Measurements from ENCODE around the gene BAZ1B.

BAZ1B gene, protein sequence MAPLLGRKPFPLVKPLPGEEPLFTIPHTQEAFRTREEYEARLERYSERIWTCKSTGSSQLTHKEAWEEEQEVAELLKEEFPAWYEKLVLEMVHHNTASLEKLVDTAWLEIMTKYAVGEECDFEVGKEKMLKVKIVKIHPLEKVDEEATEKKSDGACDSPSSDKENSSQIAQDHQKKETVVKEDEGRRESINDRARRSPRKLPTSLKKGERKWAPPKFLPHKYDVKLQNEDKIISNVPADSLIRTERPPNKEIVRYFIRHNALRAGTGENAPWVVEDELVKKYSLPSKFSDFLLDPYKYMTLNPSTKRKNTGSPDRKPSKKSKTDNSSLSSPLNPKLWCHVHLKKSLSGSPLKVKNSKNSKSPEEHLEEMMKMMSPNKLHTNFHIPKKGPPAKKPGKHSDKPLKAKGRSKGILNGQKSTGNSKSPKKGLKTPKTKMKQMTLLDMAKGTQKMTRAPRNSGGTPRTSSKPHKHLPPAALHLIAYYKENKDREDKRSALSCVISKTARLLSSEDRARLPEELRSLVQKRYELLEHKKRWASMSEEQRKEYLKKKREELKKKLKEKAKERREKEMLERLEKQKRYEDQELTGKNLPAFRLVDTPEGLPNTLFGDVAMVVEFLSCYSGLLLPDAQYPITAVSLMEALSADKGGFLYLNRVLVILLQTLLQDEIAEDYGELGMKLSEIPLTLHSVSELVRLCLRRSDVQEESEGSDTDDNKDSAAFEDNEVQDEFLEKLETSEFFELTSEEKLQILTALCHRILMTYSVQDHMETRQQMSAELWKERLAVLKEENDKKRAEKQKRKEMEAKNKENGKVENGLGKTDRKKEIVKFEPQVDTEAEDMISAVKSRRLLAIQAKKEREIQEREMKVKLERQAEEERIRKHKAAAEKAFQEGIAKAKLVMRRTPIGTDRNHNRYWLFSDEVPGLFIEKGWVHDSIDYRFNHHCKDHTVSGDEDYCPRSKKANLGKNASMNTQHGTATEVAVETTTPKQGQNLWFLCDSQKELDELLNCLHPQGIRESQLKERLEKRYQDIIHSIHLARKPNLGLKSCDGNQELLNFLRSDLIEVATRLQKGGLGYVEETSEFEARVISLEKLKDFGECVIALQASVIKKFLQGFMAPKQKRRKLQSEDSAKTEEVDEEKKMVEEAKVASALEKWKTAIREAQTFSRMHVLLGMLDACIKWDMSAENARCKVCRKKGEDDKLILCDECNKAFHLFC (N-terminal part only)

DNA sequence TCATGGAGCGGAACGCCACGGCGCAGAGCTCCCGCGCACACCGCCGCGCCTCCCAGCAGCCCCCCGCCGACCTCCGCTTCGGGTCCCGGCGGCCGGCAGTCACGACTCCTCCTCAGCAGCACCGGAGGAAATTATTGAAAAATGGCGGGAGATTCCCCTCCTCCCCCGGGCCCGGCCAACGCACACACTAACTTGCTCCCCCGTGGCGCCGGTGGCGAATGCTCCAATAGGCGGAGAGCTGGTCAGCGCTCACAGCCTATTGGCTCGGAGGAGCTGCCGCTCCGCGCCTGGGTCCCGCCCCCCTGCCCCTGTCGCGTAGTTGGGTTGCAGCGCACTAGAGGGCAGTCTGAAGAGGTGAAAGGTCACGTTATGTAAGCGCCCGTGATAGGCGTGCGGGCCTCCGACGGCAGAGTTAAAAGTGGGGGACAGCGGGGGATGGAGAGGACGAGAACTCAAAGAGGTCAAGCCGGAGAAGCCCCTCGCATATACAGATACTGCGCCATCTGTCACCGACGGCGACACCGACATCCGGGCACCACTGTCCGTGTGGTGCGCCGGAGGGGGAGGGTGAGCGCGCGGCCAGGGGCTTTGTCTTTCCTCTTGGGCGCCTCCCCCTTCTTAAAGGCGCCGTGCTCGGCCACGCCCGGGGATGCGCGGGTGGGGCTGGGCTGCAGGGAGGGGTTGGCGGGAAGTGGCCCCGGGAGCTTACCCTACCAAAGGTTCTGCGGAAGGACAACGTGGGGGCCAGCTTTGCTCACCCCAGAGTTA lies at the start of gene BAZ1B:
Gene BAZ1B, minus strand, starts transcription at position 189 of the 768 bp plus-strand sequence. CDS start 360 bp downstream, outside the sequence.
- in situ Hi-C loops (cut with HindIII; ENCODE audit: low sequenced_read_pairs), result no loop called here
- peak within 1 kb of the TSS; percentile 78 for H3K4me3 ChIP-seq (ENCODE audit: low read depth, low read length)
- TF ChIP-seq, protein P1, sequence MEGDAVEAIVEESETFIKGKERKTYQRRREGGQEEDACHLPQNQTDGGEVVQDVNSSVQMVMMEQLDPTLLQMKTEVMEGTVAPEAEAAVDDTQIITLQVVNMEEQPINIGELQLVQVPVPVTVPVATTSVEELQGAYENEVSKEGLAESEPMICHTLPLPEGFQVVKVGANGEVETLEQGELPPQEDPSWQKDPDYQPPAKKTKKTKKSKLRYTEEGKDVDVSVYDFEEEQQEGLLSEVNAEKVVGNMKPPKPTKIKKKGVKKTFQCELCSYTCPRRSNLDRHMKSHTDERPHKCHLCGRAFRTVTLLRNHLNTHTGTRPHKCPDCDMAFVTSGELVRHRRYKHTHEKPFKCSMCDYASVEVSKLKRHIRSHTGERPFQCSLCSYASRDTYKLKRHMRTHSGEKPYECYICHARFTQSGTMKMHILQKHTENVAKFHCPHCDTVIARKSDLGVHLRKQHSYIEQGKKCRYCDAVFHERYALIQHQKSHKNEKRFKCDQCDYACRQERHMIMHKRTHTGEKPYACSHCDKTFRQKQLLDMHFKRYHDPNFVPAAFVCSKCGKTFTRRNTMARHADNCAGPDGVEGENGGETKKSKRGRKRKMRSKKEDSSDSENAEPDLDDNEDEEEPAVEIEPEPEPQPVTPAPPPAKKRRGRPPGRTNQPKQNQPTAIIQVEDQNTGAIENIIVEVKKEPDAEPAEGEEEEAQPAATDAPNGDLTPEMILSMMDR (IDR thresholded peaks at IDR 0.05; ENCODE audit: low read depth, low read length, missing control alignments), result no peak
- peak; percentile 93 for DNase-seq (ENCODE audit: low read depth)

DNA sequence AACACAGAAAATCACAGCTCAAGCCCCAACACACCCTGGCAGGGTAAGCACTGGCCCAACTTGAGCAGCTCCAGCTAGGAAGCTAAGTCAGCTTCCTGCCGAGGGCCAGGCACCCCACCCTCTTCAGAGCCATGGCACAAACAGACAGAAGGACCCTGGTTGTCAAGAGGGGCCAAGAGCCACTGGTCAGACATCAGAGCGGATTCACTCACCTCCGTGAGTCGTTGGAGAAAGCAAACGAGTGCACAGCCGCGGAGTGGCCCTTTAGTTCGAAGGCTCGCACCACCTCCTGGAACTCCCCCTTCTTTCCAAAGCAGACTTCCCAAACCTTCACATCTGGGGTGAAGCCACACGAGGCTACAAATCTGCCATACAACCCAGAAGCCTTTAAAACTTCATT lies 48.9 kb upstream of the BAZ1B start:
- no peak for DNase-seq (ENCODE audit: low read depth)
- in situ Hi-C loops (cut with HindIII; ENCODE audit: low sequenced_read_pairs), result no loop called here
- no peak overlapping the region for H3K4me3 ChIP-seq (ENCODE audit: low read depth, low read length)
- TF ChIP-seq, protein P1 (IDR thresholded peaks at IDR 0.05; ENCODE audit: low read depth, low read length, missing control alignments), result no peak

DNA sequence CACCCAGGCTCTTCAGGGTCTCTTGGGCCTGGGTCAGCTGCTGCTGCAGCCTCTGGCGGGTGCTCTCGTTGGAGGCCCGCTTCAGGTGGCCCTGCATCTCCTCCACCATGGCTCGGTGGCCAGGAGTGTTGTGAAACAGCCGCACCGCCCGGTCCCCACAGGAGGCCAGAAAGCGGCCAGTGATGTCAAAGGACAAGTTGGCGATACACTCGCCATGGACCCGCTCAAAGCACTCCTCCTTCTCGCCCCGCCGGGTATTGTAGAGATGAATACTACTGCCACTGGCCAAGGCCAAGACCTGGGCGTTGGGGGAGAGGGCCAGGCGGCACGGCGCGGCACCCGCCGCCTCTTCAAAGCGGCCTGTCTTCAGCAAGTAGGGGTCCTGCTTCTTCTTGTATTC lies 48.4 kb upstream of the BAZ1B start:
- in situ Hi-C loops (cut with HindIII; ENCODE audit: low sequenced_read_pairs), result no loop called here
- TF ChIP-seq, protein P1 (IDR thresholded peaks at IDR 0.05; ENCODE audit: low read depth, low read length, missing control alignments), result no peak
- no peak for DNase-seq (ENCODE audit: low read depth)
- H3K4me3 ChIP-seq (ENCODE audit: low read depth, low read length), result no peak overlapping the region

DNA sequence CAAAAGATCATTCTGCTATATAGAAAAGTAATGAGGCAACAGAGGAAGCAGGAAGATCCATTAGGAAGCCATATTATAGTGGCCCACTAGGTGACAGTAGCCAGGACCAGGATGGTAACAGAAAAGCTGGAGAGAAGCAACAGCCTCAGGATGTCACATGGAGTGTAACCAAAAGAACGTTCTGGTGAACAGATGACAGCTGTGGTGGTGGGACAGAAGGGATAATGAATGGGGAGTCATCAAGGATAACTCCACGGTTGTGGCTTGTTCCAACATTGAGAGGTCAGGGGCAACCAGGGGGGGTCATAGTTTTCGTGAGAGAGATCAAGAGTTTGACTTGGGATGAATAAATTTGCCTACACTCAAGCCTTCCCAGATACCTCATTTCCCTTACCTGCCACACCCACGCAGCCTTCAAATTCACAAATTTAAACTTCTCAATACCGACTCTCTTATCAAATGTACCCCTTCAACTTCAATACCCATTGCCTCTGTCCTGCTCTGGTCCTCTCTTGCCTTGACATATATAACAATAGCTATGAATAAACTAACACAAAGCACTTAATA lies 47.0 kb upstream of the BAZ1B start:
- H3K4me3 ChIP-seq (ENCODE audit: low read depth, low read length), result no peak overlapping the region
- DNase-seq (ENCODE audit: low read depth), result no peak
- TF ChIP-seq, protein P1 (IDR thresholded peaks at IDR 0.05; ENCODE audit: low read depth, low read length, missing control alignments), result no peak
- in situ Hi-C loops (cut with HindIII; ENCODE audit: low sequenced_read_pairs), result no loop called here

DNA sequence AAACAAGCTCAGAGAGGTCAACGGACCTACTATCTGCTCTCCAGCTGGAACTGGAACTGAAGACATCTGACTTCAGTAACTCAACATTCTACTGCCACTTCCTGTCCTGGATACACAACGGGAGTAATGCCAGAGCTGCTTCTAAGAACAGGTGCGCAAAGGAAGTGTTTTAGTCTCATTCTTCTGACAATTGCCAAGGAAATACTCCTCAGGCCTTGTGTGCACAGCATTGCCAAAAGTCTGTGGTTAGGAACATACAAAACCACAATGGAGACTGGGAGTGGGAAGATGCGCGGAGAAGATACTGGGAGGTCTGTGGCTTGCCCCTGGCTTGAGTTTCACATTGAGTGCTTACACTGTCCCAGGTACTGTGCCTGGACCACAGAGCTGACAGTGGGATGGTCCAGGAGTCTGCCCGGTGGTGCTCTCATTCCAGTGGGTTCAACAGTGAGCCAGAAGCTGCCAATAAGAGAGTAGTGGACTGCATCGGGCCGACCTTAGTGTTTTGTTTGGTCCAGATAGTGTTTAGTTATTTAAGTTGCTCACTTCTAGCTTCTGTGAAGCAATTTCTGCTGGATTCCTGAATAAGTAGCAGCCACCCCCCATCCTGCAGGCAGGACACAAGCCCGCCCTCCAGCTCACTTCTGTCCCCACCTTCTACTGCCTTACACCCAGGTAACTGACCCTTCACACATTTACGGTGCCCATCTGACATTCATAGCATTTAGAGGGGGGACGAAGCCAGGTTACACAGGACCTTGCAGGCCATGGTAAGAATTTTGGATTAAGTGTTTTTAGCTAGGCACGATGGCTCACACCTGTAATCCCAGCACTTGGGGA lies 46.0 kb upstream of the BAZ1B start:
- H3K4me3 ChIP-seq (ENCODE audit: low read depth, low read length), result no peak overlapping the region
- in situ Hi-C loops (cut with HindIII; ENCODE audit: low sequenced_read_pairs), result no loop called here
- TF ChIP-seq, protein P1 (IDR thresholded peaks at IDR 0.05; ENCODE audit: low read depth, low read length, missing control alignments), result no peak
- peak; percentile 28 for DNase-seq (ENCODE audit: low read depth)
